Endodermal cell (in vitro differentiated cells): ENCODE data around the gene UROS. TPM values are rescaled to one million over a fixed set of nuclear protein-coding genes. Genes with fewer than 3 reads are reported as not detected.

Experiments
- DNase-seq: peaks from one replicate; pipeline ENCODE4 v3.0.0-alpha.2; 2017
- H3K27ac ChIP-seq: 2 replicates; pipeline ENCODE4 v1.5.1; 2013; ENCODE audit warnings: mild to moderate bottlenecking, low read depth, low read length, moderate library complexity
- H3K27me3 ChIP-seq: 2 replicates; pipeline ENCODE4 v1.6.1; 2013; ENCODE audit warnings: mild to moderate bottlenecking, low read length, moderate library complexity; ENCODE audit not compliant: insufficient read depth, control insufficient read depth, poor library complexity, severe bottlenecking
- H3K36me3 ChIP-seq: 2 replicates; pipeline ENCODE4 v1.7.0; 2013; ENCODE audit warnings: mild to moderate bottlenecking, low read length, moderate library complexity; ENCODE audit not compliant: control insufficient read depth, insufficient read depth
- H3K4me1 ChIP-seq: one replicate; pipeline ENCODE4 v1.7.0; 2013; ENCODE audit warnings: low read length; ENCODE audit not compliant: control insufficient read depth, insufficient read depth
- H3K4me3 ChIP-seq: 2 replicates; pipeline ENCODE4 v1.5.1; 2013; ENCODE audit warnings: mild to moderate bottlenecking, low read length, moderate library complexity
- H3K9ac ChIP-seq: 2 replicates; pipeline ENCODE4 v1.6.1; 2013; ENCODE audit warnings: mild to moderate bottlenecking, low read length, moderate library complexity; ENCODE audit not compliant: poor library complexity, severe bottlenecking; ENCODE audit errors: extremely low read depth
- H3K9me3 ChIP-seq: 2 replicates; pipeline ENCODE4 v1.6.1; 2013; ENCODE audit warnings: mild to moderate bottlenecking, low read length, moderate library complexity; ENCODE audit not compliant: control insufficient read depth
- H3K27ac Mint-ChIP-seq: 2 replicates; pipeline ENCODE4 v1.8.0; 2020; ENCODE audit warnings: mixed read lengths
- H3K27me3 Mint-ChIP-seq: 2 replicates; pipeline ENCODE4 v1.8.0; 2021; ENCODE audit warnings: mild to moderate bottlenecking, mixed read lengths; ENCODE audit not compliant: insufficient read depth
- H3K36me3 Mint-ChIP-seq: 2 replicates; pipeline ENCODE4 v1.8.0; 2020; ENCODE audit warnings: low read depth, mixed read lengths
- H3K4me1 Mint-ChIP-seq: 2 replicates; pipeline ENCODE4 v1.8.0; 2020; ENCODE audit warnings: mixed read lengths
- H3K4me3 Mint-ChIP-seq: 2 replicates; pipeline ENCODE4 v1.8.0; 2020; ENCODE audit warnings: mild to moderate bottlenecking, moderate library complexity, mixed read lengths
- H3K9me3 Mint-ChIP-seq: 2 replicates; pipeline ENCODE4 v1.8.0; 2020; ENCODE audit warnings: mild to moderate bottlenecking, mixed read lengths
- WGBS, 2 experiments: methylation state at CpG; one replicate each; pipeline versions ENCODE4 v1.1.5 to v1.1.7; 2013; ENCODE audit warnings: missing lambda C conversion rate in 2 of 2, mixed read lengths in 1 of 2; ENCODE audit not compliant: insufficient coverage in 1 of 2, insufficient read length in 1 of 2; 5-methylcytosine and 5-hydroxymethylcytosine counted together
- microRNA-seq: library from miRNA; unstranded; fragments of <30 nt; microRNA quantifications from one replicate; pipeline ENCODE4 v1.2.0, GENCODE V29; 2020; ENCODE audit warnings: borderline microRNAs expressed
- total RNA-seq, 2 donors: library from RNA; stranded (reverse); fragmentation: NEBNext Ultra II Directional in 1 of 2; extraction: Animal tissue kit (Norgen Biotek cat#: 25700) in 1 of 2; gene quantifications; 2 replicates in 1 of 2; 3 replicates in 1 of 2; pipeline ENCODE4 v1.2.1, GENCODE V29; 2021
- TF ChIP-seq, protein P1 (sequence below): fragments of 200-600 bp; sonication (generic); conservative IDR thresholded peaks from 2 replicates; pipeline ENCODE4 v1.5.0; 2021; ENCODE audit warnings: antibody characterized with exemption, mild to moderate bottlenecking

The UROS gene
- total RNA-seq, 2 donors from 2014 or later: 49.2 to 69.4 TPM

DNA sequence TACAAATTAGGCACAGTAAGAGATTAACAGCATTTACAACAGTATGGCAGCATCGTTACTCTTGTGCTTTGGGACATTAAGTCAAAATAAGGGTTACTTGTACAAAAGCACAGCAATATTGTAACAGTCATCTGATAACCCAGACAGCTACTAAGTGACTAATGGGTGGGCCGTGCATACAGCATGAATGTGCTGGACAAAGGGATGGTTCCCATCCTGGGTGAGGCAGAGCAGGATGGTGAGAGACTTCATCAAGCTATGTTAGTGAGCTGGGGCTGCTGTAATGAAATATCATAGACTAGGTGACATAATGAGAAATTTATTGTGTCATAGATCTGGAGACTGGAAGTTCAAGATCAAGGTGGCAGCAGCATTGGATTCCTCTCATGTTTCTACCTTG is 78.1 kb downstream of the UROS start:
- H3K4me1 Mint-ChIP-seq: no peaks in the 10 kb centered on the region

DNA sequence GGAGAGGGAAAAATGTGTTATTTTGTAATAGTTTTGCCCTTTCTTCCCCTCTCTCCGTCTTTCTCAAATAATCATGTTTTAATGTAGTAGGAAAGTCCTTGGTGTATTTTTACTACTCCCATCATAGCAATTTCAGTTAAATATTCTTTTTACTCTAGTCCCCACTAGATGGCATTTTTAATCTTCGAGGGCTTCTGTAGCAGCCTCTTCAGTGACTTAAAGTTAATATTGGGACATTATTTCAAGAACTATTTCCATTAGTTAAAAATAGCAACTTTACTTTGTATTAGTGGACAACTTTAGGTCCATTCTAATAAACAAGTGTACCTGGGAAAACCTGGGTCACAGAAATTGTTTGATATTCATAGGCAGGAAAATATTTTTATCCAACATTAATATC is 80.6 kb downstream of the UROS start:
- Histone ChIP-seq H3K9me3 (no peaks in the 10 kb centered on the region), H3K4me1 (no peaks in the 10 kb centered on the region), H3K36me3 (peaks cover 96% of the 10 kb centered on the region), H3K27me3 (no peaks in the 10 kb centered on the region), H3K4me3 (no peak overlapping the region), H3K27ac (no peak overlapping the region), H3K9ac (no peak overlapping the region)
- no peaks in the 10 kb centered on the region for H3K4me1 Mint-ChIP-seq
- DNase-seq: no peak
- TF ChIP-seq, protein P1, sequence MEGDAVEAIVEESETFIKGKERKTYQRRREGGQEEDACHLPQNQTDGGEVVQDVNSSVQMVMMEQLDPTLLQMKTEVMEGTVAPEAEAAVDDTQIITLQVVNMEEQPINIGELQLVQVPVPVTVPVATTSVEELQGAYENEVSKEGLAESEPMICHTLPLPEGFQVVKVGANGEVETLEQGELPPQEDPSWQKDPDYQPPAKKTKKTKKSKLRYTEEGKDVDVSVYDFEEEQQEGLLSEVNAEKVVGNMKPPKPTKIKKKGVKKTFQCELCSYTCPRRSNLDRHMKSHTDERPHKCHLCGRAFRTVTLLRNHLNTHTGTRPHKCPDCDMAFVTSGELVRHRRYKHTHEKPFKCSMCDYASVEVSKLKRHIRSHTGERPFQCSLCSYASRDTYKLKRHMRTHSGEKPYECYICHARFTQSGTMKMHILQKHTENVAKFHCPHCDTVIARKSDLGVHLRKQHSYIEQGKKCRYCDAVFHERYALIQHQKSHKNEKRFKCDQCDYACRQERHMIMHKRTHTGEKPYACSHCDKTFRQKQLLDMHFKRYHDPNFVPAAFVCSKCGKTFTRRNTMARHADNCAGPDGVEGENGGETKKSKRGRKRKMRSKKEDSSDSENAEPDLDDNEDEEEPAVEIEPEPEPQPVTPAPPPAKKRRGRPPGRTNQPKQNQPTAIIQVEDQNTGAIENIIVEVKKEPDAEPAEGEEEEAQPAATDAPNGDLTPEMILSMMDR: peak; percentile 56
- no CpG with 5 or more reads among the region's 2 CpGs for WGBS, 2 experiments
- no peaks in the 10 kb centered on the region for H3K27me3 Mint-ChIP-seq
- peaks cover 79% of the 10 kb centered on the region for H3K36me3 Mint-ChIP-seq
- H3K27ac Mint-ChIP-seq: no peak overlapping the region
- H3K4me3 Mint-ChIP-seq: no peak overlapping the region
- H3K9me3 Mint-ChIP-seq: no peaks in the 10 kb centered on the region

More for the DNA sequence above, 78.1 kb downstream of the UROS start:
- TF ChIP-seq, protein P1: no peak
- Histone ChIP-seq H3K4me1 (no peaks in the 10 kb centered on the region), H3K4me3 (no peak overlapping the region), H3K9ac (no peak overlapping the region), H3K9me3 (no peaks in the 10 kb centered on the region), H3K36me3 (peaks cover 96% of the 10 kb centered on the region), H3K27me3 (no peaks in the 10 kb centered on the region), H3K27ac (no peak overlapping the region)
- H3K27me3 Mint-ChIP-seq: no peaks in the 10 kb centered on the region
- H3K4me3 Mint-ChIP-seq: no peak overlapping the region
- no peaks in the 10 kb centered on the region for H3K9me3 Mint-ChIP-seq
- no peak overlapping the region for H3K27ac Mint-ChIP-seq
- WGBS, 2 experiments: 93 to 95% methylated on average over 2 of the region's 2 CpGs
- no peak for DNase-seq
- peaks cover 81% of the 10 kb centered on the region for H3K36me3 Mint-ChIP-seq

DNA sequence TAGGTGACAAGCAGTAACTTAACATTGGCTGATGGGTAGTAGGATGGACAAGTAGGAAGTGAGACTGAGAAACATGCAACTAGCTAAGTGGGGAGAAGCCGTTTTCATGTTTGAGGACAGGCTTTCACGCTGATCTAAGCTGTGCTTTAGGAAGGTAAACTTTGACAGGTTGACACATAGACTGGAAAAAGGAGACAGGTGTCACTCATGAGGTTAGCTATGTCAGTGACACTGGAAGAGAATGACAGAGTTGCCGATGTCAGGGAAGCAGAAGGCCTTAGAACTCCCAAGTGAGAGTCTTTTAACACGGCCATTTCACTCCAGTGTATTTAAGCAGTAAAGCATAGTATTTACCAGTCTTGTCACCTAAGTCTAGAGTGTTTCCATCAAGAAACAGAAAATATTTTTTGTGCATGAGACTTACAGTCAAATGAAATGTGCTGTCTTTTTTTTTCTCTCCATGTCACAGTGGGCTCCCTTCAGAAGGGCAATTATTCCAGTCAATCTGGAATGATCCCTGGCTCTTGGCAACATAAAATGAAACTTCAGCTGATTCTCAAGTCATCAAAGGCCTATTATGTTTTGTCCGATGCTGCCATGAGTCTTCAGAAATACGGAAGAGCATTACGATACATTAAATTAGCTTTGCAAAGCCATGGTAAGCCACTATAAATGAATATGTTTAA is 82.9 kb downstream of the UROS start:
- Histone ChIP-seq H3K36me3 (peaks cover 97% of the 10 kb centered on the region), H3K27me3 (no peaks in the 10 kb centered on the region), H3K9me3 (no peaks in the 10 kb centered on the region), H3K9ac (no peak overlapping the region), H3K4me3 (no peak overlapping the region), H3K27ac (no peak overlapping the region), H3K4me1 (no peaks in the 10 kb centered on the region)
- no peaks in the 10 kb centered on the region for H3K9me3 Mint-ChIP-seq
- H3K27ac Mint-ChIP-seq: no peak overlapping the region
- TF ChIP-seq, protein P1: no peak
- H3K27me3 Mint-ChIP-seq: no peaks in the 10 kb centered on the region
- WGBS, 2 experiments: 95% methylated on average over 7 of the region's 7 CpGs
- peaks cover 83% of the 10 kb centered on the region for H3K36me3 Mint-ChIP-seq
- no peaks in the 10 kb centered on the region for H3K4me1 Mint-ChIP-seq
- no peak for DNase-seq
- H3K4me3 Mint-ChIP-seq: no peak overlapping the region

Small RNAs within 50 kb of the gene (microRNA-seq; reads per million reads assigned to microRNA genes)
- gene MIR4484: not detected

Other genes with a start within 250 kb of the UROS start
- gene TEX36, start 140.1 kb downstream of the UROS start, total RNA-seq: not detected
- 10 to 100 TPM; 44.5 to 46.8 TPM for gene EDRF1, start 103.5 kb downstream of the UROS start, total RNA-seq
- not detected for gene MMP21, start 47.4 kb downstream of the UROS start, total RNA-seq
- 10 to 100 TPM; 84.4 to 93.8 TPM for gene BCCIP, start 288 bp upstream of the UROS start, total RNA-seq
- 10 to 100 TPM; 25.4 to 38.1 TPM for gene DHX32, start 58.0 kb upstream of the UROS start, total RNA-seq
- gene FANK1, start 73.3 kb upstream of the UROS start, total RNA-seq: 10 to 100 TPM in 1 of 2 donors, 1 to 10 TPM in 1; 7.7 to 10.0 TPM